GM06990 (cell line): ENCODE data around the gene TUBG1.
A peak's percentile ranks its signal among the peaks of the same experiment; 100 is the strongest.

Experiments
- DNase-seq: peaks from one replicate; pipeline ENCODE4 v3.0.0-alpha.2; 2011; ENCODE audit not compliant: insufficient read length; ENCODE audit errors: extremely low read depth
- H3K27me3 ChIP-seq: replicated peaks from 2 replicates; pipeline ENCODE4 v1.6.0; 2011; ENCODE audit warnings: low read length; ENCODE audit not compliant: control insufficient read depth, insufficient read depth
- H3K36me3 ChIP-seq: 2 replicates; pipeline ENCODE4 v1.5.1; 2011; ENCODE audit warnings: low read length; ENCODE audit not compliant: control insufficient read depth, insufficient read depth
- H3K4me3 ChIP-seq: replicated peaks from 2 replicates; pipeline ENCODE4 v1.5.1; 2011; ENCODE audit warnings: low read depth, mild to moderate bottlenecking, control low read depth, low read length
- CTCF ChIP-seq: IDR thresholded peaks from 2 replicates; pipeline ENCODE4 v1.5.1; 2011; ENCODE audit warnings: low read length, control low read depth, mild to moderate bottlenecking, inconsistent platforms; ENCODE audit not compliant: insufficient read depth, poor library complexity, severe bottlenecking

The TUBG1 gene

GRCh38 chr17:42584880-42585279 is 24.6 kb upstream of the TUBG1 start:
- peaks cover 45% of the 10 kb centered on the region for H3K36me3 ChIP-seq
- no peak overlapping the region for H3K4me3 ChIP-seq
- no peak for TF ChIP-seq CTCF
- DNase-seq = no peak
- no peaks in the 10 kb centered on the region for H3K27me3 ChIP-seq

GRCh38 chr17:42585353-42585752 is 24.1 kb upstream of the TUBG1 start:
- TF ChIP-seq CTCF = no peak
- no peak for DNase-seq
- Histone ChIP-seq H3K36me3 (peaks cover 47% of the 10 kb centered on the region), H3K4me3 (no peak overlapping the region), H3K27me3 (no peaks in the 10 kb centered on the region)

GRCh38 chr17:42586514-42587230 is 22.8 kb upstream of the TUBG1 start:
- no peak for TF ChIP-seq CTCF
- Histone ChIP-seq H3K27me3 (no peaks in the 10 kb centered on the region), H3K36me3 (peaks cover 42% of the 10 kb centered on the region), H3K4me3 (peak overlapping the region; percentile 5; the same call in 1 of the 2 replicates)
- peak; percentile 64 for DNase-seq

GRCh38 chr17:42590886-42591285 is 18.6 kb upstream of the TUBG1 start:
- DNase-seq = no peak
- no peaks in the 10 kb centered on the region for H3K27me3 ChIP-seq
- no peak for TF ChIP-seq CTCF
- peaks cover 14% of the 10 kb centered on the region for H3K36me3 ChIP-seq
- H3K4me3 ChIP-seq = no peak overlapping the region

GRCh38 chr17:42591411-42591810 is 18.1 kb upstream of the TUBG1 start:
- no peak overlapping the region for H3K4me3 ChIP-seq
- H3K27me3 ChIP-seq = no peaks in the 10 kb centered on the region
- H3K36me3 ChIP-seq = peaks cover 14% of the 10 kb centered on the region
- no peak for TF ChIP-seq CTCF
- DNase-seq = no peak

GRCh38 chr17:42596386-42596785 is 13.1 kb upstream of the TUBG1 start:
- Histone ChIP-seq H3K4me3 (no peak overlapping the region), H3K36me3 (peaks cover 4% of the 10 kb centered on the region), H3K27me3 (no peaks in the 10 kb centered on the region)
- no peak for DNase-seq
- TF ChIP-seq CTCF = no peak
